OCI-LY3 (cell line): Measurements from ENCODE around the gene ZNF329.

ENCODE experiments used
- CTCF ChIP-seq: fragments of 200-600, 300-600 bp; sonication (generic); IDR thresholded peaks from 2 replicates; pipeline ENCODE4 v1.5.1; 2014; ENCODE audit warnings: antibody characterized with exemption, low read length, low read depth
- EZH2phosphoT487 ChIP-seq: fragments of 200-600 bp; shearing (Covaris generic); IDR thresholded peaks from 2 replicates; pipeline ENCODE4 v1.6.1; 2018; ENCODE audit warnings: antibody characterized with exemption, mixed run types, low read depth

GRCh38 chr19:58153386-58153785 lies 2.8 kb upstream of the ZNF329 start:
- TF ChIP-seq CTCF (no peak), EZH2phosphoT487 (no peak)
